Measurements from ENCODE around the gene SLC48A1. TPM values are rescaled to one million over a fixed set of nuclear protein-coding genes. Genes with fewer than 3 reads are reported as not detected.

Gene SLC48A1
- total RNA-seq, 1 experiment from 2014 or later, result 20.0 TPM

- Histone ChIP-seq H3K27ac (ENCODE audit: low read depth, low read length) (no peak overlapping the region), H3K4me3 (replicated peaks in 1 of 2; ENCODE audit: low read depth in 1 of 2, low read length in 2 of 2) (no peak overlapping the region), H3K27me3 (ENCODE audit: insufficient read depth, low read length) (no peaks in the 10 kb centered on the region), H4K20me1 (ENCODE audit: insufficient read depth) (no peaks in the 10 kb centered on the region), H3K4me1 (ENCODE audit: control insufficient read depth in 1 of 2, insufficient read depth in 2 of 2, low read length in 2 of 2) (peaks cover 10 to 21% of the 10 kb centered on the region in 2 experiments), H3K9me3 (ENCODE audit: control insufficient read depth in 1 of 2, insufficient read depth in 1 of 2, low read depth in 1 of 2, low read length in 2 of 2) (no peaks in the 10 kb centered on the region), H3K4me2 (ENCODE audit: low read length) (no peak overlapping the region), H3K9ac (ENCODE audit: low read length) (no peak overlapping the region), H3K36me3 (ENCODE audit: control insufficient read depth in 1 of 2, insufficient read depth in 2 of 2, low read length in 2 of 2) (no peaks in the 10 kb centered on the region), H3K9me2 (ENCODE audit: insufficient read depth) (no peaks in the 10 kb centered on the region), H3K79me2 (ENCODE audit: insufficient read depth, low read length) (no peaks in the 10 kb centered on the region), H2AFZ (ENCODE audit: low read depth, low read length, poor library complexity, severe bottlenecking) (no peak overlapping the region)
- ChIA-PET CTCF (interaction anchor here (1.0 to 1.9 kb wide), 2 partner anchors 12 to 20 kb away, joined by 4 to 7 read pairs; partner anchors contain the start of gene RAPGEF3), POLR2A (no interaction called here), RAD21 (ENCODE audit: low non-redundant PET in 1 of 2, low total read pairs in 2 of 2, uncharacterized antibody in 2 of 2, unreplicated experiment in 2 of 2) (no interaction called here)
- BruUV-seq (replicated peaks), result no TSS peak
- DNase-seq (ENCODE audit: low read depth, low spot score), result no peak
- no peak for ATAC-seq
- TF ChIP-seq RAD21 (IDR thresholded peaks at IDR 0.05; ENCODE audit: low read depth), result no peak
- intact Hi-C loops (cut with micrococcal nuclease), result no loop called here
These were observed 26.5 kb upstream of the SLC48A1 start for GRCh38 chr12:47746523-47746922.

- Histone ChIP-seq H3K36me3 (ENCODE audit: control insufficient read depth in 1 of 2, insufficient read depth in 2 of 2, low read length in 2 of 2) (no peaks in the 10 kb centered on the region), H3K27me3 (ENCODE audit: insufficient read depth, low read length) (no peaks in the 10 kb centered on the region), H3K79me2 (ENCODE audit: insufficient read depth, low read length) (no peaks in the 10 kb centered on the region), H3K9ac (ENCODE audit: low read length) (no peak overlapping the region), H3K9me2 (ENCODE audit: insufficient read depth) (no peaks in the 10 kb centered on the region), H3K4me3 (replicated peaks in 1 of 2; ENCODE audit: low read depth in 1 of 2, low read length in 2 of 2) (no peak overlapping the region), H3K4me1 (ENCODE audit: control insufficient read depth in 1 of 2, insufficient read depth in 2 of 2, low read length in 2 of 2) (peaks cover 4 to 21% of the 10 kb centered on the region in 2 experiments; a peak in 3 of 4 replicates), H3K4me2 (ENCODE audit: low read length) (no peak overlapping the region), H3K27ac (ENCODE audit: low read depth, low read length) (no peak overlapping the region), H2AFZ (ENCODE audit: low read depth, low read length, poor library complexity, severe bottlenecking) (no peak overlapping the region), H4K20me1 (ENCODE audit: insufficient read depth) (no peaks in the 10 kb centered on the region), H3K9me3 (ENCODE audit: control insufficient read depth in 1 of 2, insufficient read depth in 1 of 2, low read depth in 1 of 2, low read length in 2 of 2) (no peaks in the 10 kb centered on the region)
- ChIA-PET RAD21 (ENCODE audit: low non-redundant PET in 1 of 2, low total read pairs in 2 of 2, uncharacterized antibody in 2 of 2, unreplicated experiment in 2 of 2) (no interaction called here), POLR2A (no interaction called here), CTCF (interaction anchor here (1.0 to 1.9 kb wide), 2 partner anchors 12 to 19 kb away, joined by 4 to 7 read pairs; partner anchors contain the start of gene RAPGEF3)
- intact Hi-C loops (cut with micrococcal nuclease), result no loop called here
- BruUV-seq (replicated peaks), result no TSS peak
- no peak for ATAC-seq
- DNase-seq (ENCODE audit: low read depth, low spot score), result no peak
- no peak for TF ChIP-seq ATF3 (IDR thresholded peaks at IDR 0.05)
- TF ChIP-seq EZH2 (IDR thresholded peaks at IDR 0.05), result no peak
These were observed 25.9 kb upstream of the SLC48A1 start for GRCh38 chr12:47747126-47747525.
